ENCODE data around the gene KRT73. TPM values are rescaled to one million over a fixed set of nuclear protein-coding genes. Genes with fewer than 3 reads are reported as not detected.

KRT73 gene
- total and polyA plus RNA-seq, 2 of the 8 experiments (the other 6 are each of a cell fraction or from before 2014, with no cell fraction given), result not detected

DNA sequence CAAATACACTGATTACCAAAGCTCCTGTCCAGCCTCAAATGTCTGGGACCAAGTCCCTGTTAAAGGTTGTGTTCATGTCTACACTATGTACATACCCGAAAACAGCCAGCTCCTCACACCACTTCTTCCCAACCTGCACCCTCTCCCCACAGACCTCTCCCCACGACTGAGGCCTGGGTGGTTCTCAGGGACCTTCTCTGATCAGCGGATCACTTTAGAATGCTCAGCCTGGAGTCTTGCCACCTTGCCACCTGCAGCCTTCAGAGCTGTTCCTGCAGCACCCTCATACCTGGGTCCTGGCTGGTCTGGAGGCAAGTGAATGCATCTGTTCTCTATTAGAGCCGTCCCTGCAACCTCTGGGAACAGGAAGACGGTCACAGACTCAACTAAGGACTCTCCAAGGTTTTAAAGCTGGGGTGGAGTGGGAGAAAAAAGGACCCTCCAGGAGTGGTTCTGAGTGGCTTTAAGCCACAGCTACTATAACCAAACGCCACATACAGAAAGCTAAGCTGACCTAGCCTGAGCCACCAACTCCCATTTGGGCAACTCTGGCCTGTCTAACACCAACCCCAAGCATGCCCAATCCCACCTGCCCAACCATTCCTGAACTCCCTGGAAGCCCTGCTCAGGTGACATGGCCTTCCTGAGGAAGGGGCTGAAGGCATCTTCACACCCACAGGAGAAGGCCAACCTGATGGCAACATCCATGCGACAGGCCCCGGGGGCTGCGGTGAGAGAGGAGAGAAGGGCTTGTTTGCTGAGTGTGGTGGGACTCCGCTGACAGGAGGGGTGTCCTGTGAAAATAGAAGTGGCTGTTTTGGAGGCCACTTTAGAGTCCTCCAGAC, 25.1 kb upstream of the KRT73 start (continued):
- TF ChIP-seq CEBPB (IDR thresholded peaks at IDR 0.05; ENCODE audit: low read depth, low read length) (no peak), CTBP2 (IDR thresholded peaks at IDR 0.05; ENCODE audit: borderline replicate concordance, insufficient read depth, insufficient read length, low read length) (no peak), HDAC2 (IDR thresholded peaks at IDR 0.05; ENCODE audit: borderline replicate concordance in 1 of 2, low read depth in 2 of 2, low read length in 2 of 2) (no peak), YY1 (IDR thresholded peaks at IDR 0.05; ENCODE audit: low read depth, low read length) (no peak), GTF2F1 (IDR thresholded peaks at IDR 0.05; ENCODE audit: borderline replicate concordance, low read depth, low read length) (no peak)
- TF ChIP-seq, protein P1, sequence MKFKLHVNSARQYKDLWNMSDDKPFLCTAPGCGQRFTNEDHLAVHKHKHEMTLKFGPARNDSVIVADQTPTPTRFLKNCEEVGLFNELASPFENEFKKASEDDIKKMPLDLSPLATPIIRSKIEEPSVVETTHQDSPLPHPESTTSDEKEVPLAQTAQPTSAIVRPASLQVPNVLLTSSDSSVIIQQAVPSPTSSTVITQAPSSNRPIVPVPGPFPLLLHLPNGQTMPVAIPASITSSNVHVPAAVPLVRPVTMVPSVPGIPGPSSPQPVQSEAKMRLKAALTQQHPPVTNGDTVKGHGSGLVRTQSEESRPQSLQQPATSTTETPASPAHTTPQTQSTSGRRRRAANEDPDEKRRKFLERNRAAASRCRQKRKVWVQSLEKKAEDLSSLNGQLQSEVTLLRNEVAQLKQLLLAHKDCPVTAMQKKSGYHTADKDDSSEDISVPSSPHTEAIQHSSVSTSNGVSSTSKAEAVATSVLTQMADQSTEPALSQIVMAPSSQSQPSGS (IDR thresholded peaks at IDR 0.05; ENCODE audit: low read length), result no peak

Data from H1 (cell line).